IMR-90 (cell line): ENCODE measurements around the gene RAPGEF2.

Source experiments
- FOS ChIP-seq: fragments of 150-350 bp; IDR thresholded peaks from 2 replicates; pipeline ENCODE4 v1.6.1; 2016; ENCODE audit warnings: low read depth, low read length
- MAFK ChIP-seq: IDR thresholded peaks from 2 replicates; pipeline ENCODE4 v1.6.1; 2012; ENCODE audit warnings: low read depth, low read length, improper control_type of control experiment
- POLR2A ChIP-seq: IDR thresholded peaks from 2 replicates; pipeline ENCODE4 v1.6.1; 2012; ENCODE audit warnings: mild to moderate bottlenecking, low read depth, low read length
- RAD21 ChIP-seq: IDR thresholded peaks from 2 replicates; pipeline ENCODE4 v1.6.1; 2012; ENCODE audit warnings: low read length, improper control_type of control experiment
- SMC3 ChIP-seq: fragments of 150-350 bp; IDR thresholded peaks from 2 replicates; pipeline ENCODE4 v1.6.1; 2016; ENCODE audit warnings: low read depth, mild to moderate bottlenecking, antibody characterized with exemption, low read length, moderate library complexity
- TF ChIP-seq, protein P1 (sequence below): conservative IDR thresholded peaks from 2 replicates; pipeline ENCODE4 v1.5.1; 2012; ENCODE audit warnings: mild to moderate bottlenecking, low read depth, low read length, improper control_type of control experiment
- TF ChIP-seq, protein P2 (sequence below): fragments of 150-350 bp; IDR thresholded peaks from 2 replicates; pipeline ENCODE4 v1.6.1; 2016; ENCODE audit warnings: low read depth, mild to moderate bottlenecking, low read length, moderate library complexity, borderline replicate concordance

- TF ChIP-seq, protein P1, sequence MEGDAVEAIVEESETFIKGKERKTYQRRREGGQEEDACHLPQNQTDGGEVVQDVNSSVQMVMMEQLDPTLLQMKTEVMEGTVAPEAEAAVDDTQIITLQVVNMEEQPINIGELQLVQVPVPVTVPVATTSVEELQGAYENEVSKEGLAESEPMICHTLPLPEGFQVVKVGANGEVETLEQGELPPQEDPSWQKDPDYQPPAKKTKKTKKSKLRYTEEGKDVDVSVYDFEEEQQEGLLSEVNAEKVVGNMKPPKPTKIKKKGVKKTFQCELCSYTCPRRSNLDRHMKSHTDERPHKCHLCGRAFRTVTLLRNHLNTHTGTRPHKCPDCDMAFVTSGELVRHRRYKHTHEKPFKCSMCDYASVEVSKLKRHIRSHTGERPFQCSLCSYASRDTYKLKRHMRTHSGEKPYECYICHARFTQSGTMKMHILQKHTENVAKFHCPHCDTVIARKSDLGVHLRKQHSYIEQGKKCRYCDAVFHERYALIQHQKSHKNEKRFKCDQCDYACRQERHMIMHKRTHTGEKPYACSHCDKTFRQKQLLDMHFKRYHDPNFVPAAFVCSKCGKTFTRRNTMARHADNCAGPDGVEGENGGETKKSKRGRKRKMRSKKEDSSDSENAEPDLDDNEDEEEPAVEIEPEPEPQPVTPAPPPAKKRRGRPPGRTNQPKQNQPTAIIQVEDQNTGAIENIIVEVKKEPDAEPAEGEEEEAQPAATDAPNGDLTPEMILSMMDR: no peak
- no peak for TF ChIP-seq POLR2A
- TF ChIP-seq MAFK: no peak
- no peak for TF ChIP-seq FOS
- TF ChIP-seq SMC3: no peak
- TF ChIP-seq, protein P2, sequence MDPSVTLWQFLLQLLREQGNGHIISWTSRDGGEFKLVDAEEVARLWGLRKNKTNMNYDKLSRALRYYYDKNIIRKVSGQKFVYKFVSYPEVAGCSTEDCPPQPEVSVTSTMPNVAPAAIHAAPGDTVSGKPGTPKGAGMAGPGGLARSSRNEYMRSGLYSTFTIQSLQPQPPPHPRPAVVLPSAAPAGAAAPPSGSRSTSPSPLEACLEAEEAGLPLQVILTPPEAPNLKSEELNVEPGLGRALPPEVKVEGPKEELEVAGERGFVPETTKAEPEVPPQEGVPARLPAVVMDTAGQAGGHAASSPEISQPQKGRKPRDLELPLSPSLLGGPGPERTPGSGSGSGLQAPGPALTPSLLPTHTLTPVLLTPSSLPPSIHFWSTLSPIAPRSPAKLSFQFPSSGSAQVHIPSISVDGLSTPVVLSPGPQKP: no peak
- TF ChIP-seq RAD21: no peak
Measured at GRCh38 chr4:159148441-159148840, 45.6 kb downstream of the RAPGEF2 start.
